Measurements from ENCODE around the gene B4GALT2. TPM values are rescaled to one million over a fixed set of nuclear protein-coding genes. Genes with fewer than 3 reads are reported as not detected.

The B4GALT2 gene
- total and polyA plus RNA-seq, 2 experiments from 2014 or later, result 81.6 to 97.4 TPM

DNA sequence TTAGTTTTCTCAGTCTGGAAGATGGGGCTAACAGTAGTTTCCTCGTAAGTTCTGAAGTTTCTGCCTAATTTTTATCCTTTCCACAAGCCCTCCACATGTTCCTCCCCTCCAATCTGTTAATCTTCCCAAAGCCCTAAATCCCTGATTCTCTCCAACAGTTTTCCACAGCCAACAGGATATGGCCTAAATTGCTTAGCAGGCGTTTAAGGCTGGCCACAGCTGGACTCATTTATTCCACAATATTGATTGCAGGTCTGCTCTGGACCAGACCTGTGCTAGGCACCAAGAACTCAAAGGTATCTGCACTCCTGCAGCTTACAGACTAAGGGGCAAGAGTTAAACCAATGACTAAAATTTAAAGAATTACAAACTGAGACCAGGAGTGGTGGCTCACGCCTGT, 48.3 kb downstream of the B4GALT2 start:
- no peak overlapping the region for H3K4me3 ChIP-seq
- no peaks in the 10 kb centered on the region for H3K9me3 ChIP-seq (ENCODE audit: low read depth)
- DNase-seq (ENCODE audit: low read depth in 1 of 2, low spot score in 1 of 2), result no peak
- H3K27ac ChIP-seq, result no peak overlapping the region
- TF ChIP-seq, protein P1, sequence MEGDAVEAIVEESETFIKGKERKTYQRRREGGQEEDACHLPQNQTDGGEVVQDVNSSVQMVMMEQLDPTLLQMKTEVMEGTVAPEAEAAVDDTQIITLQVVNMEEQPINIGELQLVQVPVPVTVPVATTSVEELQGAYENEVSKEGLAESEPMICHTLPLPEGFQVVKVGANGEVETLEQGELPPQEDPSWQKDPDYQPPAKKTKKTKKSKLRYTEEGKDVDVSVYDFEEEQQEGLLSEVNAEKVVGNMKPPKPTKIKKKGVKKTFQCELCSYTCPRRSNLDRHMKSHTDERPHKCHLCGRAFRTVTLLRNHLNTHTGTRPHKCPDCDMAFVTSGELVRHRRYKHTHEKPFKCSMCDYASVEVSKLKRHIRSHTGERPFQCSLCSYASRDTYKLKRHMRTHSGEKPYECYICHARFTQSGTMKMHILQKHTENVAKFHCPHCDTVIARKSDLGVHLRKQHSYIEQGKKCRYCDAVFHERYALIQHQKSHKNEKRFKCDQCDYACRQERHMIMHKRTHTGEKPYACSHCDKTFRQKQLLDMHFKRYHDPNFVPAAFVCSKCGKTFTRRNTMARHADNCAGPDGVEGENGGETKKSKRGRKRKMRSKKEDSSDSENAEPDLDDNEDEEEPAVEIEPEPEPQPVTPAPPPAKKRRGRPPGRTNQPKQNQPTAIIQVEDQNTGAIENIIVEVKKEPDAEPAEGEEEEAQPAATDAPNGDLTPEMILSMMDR (IDR thresholded peaks at IDR 0.05; ENCODE audit: low read depth, low read length), result no peak
- peaks cover 9% of the 10 kb centered on the region for H3K4me1 ChIP-seq (ENCODE audit: low read depth)
- no peaks in the 10 kb centered on the region for H3K27me3 ChIP-seq
- no peaks in the 10 kb centered on the region for H3K36me3 ChIP-seq

DNA sequence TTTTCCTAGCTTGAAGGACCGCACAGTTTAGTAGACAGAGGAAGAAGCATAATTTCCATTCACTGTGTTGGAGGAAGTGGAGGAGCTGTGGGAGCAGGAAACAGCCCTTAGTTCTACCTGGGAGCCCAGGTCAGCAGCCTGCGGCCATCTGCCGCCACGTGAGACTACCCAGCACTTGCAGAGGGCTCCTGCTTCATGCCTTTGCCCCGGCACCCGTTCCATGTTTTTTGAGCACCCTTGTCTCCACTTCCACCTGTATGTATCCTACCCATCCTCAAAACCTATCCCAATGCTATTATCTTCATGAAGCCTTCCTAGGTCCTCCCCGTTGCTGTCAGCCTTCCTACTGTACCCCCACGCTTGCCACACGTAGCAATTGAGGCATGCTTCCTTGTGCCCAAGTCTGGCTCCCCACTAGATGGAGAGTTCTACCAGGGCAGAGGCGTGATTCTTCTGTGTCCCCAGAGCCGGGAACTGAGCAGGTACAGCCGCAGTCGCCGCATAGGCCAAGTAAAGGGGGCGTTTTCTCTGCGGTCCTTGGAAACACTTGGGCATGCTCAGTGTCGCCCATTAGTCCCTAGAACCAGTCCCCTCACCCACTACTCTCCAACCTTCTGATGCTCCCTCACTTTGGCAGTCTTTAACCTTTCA, 50.4 kb downstream of the B4GALT2 start:
- peak in 1 of 2 donors; percentile 77 for DNase-seq (ENCODE audit: low read depth in 1 of 2, low spot score in 1 of 2)
- H3K27ac ChIP-seq, result peak overlapping the region; percentile 73

DNA sequence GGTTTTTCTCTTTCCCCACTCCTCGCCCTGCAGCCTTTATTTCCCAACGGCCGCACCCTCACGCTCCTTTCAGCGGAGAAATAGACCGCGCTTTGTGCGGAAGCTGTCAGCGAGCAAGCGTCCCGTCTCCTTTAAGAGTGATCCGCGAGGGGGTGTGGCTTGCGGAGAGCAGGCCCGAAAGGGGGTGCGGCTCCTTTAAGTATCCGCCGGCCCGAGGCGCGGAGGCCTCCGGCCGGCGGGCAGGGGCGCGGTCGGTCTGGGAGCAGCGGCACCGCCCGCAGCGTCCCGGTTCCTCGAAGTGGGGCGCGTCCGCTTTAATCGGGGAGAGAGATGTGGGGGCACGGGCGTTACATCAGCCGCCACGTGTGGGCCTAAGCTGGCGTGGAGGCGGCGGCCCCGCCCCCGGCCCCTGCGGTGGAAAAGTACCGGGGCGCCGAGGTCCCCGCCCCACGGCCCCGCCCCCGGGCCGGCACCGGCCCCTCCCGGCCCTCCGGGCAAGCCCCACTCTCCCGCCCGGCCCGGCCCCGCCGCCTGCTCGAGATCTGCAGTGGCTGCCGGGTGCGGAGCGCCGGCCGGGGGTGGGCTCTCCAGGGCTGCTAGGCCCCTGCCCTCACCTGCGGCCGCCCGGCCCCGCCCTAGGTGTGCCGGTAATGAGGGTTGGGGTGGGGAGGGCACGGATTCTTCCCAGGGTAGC, 51.0 kb downstream of the B4GALT2 start:
- H3K4me3 ChIP-seq, result peak overlapping the region; percentile 77

More for the DNA sequence above, 50.4 kb downstream of the B4GALT2 start:
- TF ChIP-seq, protein P1 (IDR thresholded peaks at IDR 0.05; ENCODE audit: low read depth, low read length), result no peak
- Histone ChIP-seq H3K9me3 (ENCODE audit: low read depth) (no peaks in the 10 kb centered on the region), H3K4me3 (peak overlapping the region; percentile 77), H3K4me1 (ENCODE audit: low read depth) (peaks cover 14% of the 10 kb centered on the region), H3K36me3 (no peaks in the 10 kb centered on the region), H3K27me3 (no peaks in the 10 kb centered on the region)

DNA sequence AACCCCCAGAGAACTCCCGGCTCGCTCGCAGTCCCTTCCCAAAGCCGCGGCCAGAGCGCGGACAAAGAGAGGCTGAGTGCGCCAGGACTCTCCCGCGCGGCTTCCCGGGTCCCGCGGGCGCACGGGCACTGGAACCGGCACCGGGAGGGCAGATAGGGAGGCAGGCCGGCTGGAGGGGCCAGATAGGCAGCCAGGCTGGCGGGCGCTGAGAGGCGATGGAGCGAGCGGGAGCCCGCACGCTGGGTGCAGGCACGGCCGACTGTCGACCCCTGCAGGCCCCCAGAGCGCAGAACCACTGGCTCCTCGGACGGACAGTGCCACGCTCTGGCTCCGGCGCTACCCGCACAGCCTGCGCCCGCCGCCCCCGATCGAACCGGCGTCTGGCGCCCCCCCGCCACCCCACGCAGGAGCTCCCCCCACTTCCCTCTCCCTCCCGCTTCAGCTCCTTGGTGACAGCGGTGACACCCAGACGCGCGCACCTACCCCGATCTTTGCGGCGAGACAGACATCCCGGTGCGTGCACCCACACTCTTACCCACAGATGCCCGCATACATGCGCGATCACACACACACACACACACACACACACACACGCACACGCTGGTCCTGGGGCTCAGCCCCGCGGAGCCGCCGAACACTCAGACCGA, 51.7 kb downstream of the B4GALT2 start:
- Histone ChIP-seq H3K27ac (peak overlapping the region; percentile 73), H3K27me3 (no peaks in the 10 kb centered on the region), H3K9me3 (ENCODE audit: low read depth) (no peaks in the 10 kb centered on the region), H3K36me3 (no peaks in the 10 kb centered on the region), H3K4me1 (ENCODE audit: low read depth) (peaks cover 23% of the 10 kb centered on the region), H3K4me3 (peak overlapping the region; percentile 77)
- TF ChIP-seq, protein P1 (IDR thresholded peaks at IDR 0.05; ENCODE audit: low read depth, low read length), result peak; percentile 22
- peak; percentile 49 to 85 for DNase-seq (ENCODE audit: low read depth in 1 of 2, low spot score in 1 of 2)

More for the DNA sequence above, 51.0 kb downstream of the B4GALT2 start:
- TF ChIP-seq, protein P1 (IDR thresholded peaks at IDR 0.05; ENCODE audit: low read depth, low read length), result no peak
- Histone ChIP-seq H3K9me3 (ENCODE audit: low read depth) (no peaks in the 10 kb centered on the region), H3K27me3 (no peaks in the 10 kb centered on the region), H3K27ac (peak overlapping the region; percentile 73), H3K4me1 (ENCODE audit: low read depth) (peaks cover 16% of the 10 kb centered on the region), H3K36me3 (no peaks in the 10 kb centered on the region)
- peak; percentile 92 to 93 for DNase-seq (ENCODE audit: low read depth in 1 of 2, low spot score in 1 of 2)

DNA sequence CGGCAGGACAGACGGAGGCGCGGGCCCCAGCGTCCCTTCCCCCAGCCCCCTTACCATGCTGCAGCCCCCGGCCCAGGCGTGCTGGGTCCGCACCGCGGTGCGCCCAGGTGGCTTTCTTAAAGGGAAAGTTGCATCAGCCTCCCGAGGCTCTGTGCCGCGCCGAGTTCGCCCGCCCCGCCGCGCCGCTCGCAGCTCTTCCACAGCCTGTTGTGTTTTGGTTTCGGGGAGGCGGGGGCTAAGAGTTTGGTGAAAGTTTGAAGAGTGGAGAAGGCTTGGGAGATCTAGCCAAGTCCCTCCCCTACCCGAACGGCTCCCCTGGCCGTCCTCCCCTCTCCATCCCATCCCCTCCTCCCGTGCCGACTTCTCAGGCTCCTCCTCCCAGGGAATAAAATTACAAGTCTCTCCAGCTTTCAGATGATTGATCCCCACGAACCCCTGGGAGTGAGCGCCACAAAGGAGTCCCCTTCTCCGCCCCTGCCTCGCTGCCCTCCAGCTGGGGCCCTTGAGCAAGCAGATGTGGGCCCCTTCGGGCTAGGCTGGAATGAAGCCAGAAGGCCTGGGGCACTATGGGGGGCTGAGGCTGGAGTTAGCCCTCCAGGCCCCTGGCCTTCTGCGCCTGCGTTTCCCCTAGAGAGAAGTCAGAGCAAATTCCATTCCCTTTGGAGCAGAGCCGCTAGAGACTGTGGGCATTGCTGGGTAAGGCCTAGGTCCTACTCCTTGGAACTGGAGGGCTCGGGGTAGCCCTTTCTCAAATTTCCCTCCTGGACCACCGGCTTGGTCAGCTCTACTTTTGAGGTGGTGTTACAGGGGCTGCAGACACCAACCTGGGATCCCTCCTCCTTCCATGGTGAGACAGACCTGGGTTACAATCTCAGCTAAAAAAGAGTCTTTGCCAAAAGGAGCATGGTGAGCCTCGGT, 52.5 kb downstream of the B4GALT2 start, which contains the start of gene SLC6A9:
SLC6A9 (minus strand) TSS at position 211 of the 918 bp plus-strand sequence. CDS start 7,185 bp downstream, outside the sequence.
- Histone ChIP-seq H3K9me3 (ENCODE audit: low read depth) (no peaks in the 10 kb centered on the region), H3K4me3 (peak within 1 kb of the TSS; percentile 77), H3K36me3 (no peaks in the 10 kb centered on the region), H3K4me1 (ENCODE audit: low read depth) (peaks cover 30% of the 10 kb centered on the region), H3K27me3 (no peaks in the 10 kb centered on the region), H3K27ac (peak within 1 kb of the TSS; percentile 73)
- DNase-seq (ENCODE audit: low read depth in 1 of 2, low spot score in 1 of 2), result peak; percentile 72 to 93
- TF ChIP-seq, protein P1 (IDR thresholded peaks at IDR 0.05; ENCODE audit: low read depth, low read length), result no peak

All from cardiac muscle cell (in vitro differentiated cells and primary cell).